GM19372 (cell line): ENCODE measurements around the gene SOWAHD.
A peak's percentile ranks its signal among the peaks of the same experiment; 100 is the strongest.
"Not testable (repeated sequence)": the region's sequence is repeated elsewhere in the genome, so short reads cannot be mapped to it uniquely, and the experiment has no call there.

Source experiments
- ATAC-seq: cut with Tn5 transposase; IDR thresholded peaks from one replicate; pipeline ENCODE4 v1.9.1; 2021; ENCODE audit warnings: mild to moderate bottlenecking, low read depth, moderate library complexity; ENCODE audit not compliant: unreplicated experiment

The SOWAHD gene

GRCh38 chrX:119757979-119758730 is at the start of gene SOWAHD:
TSS of gene SOWAHD (plus strand) at chrX:119758588. CDS start at chrX:119758668, 80 bp downstream.
- ATAC-seq, result no peak

GRCh38 chrX:119708936-119709335 is 49.5 kb upstream of the SOWAHD start:
- ATAC-seq, result no peak

- ATAC-seq, result no peak
Measured at GRCh38 chrX:119709630-119710029, 48.8 kb upstream of the SOWAHD start.

GRCh38 chrX:119721487-119721886 is 36.9 kb upstream of the SOWAHD start:
- no peak for ATAC-seq

- no peak for ATAC-seq
Measured at GRCh38 chrX:119721926-119722325, 36.5 kb upstream of the SOWAHD start.

- no peak for ATAC-seq
Measured at GRCh38 chrX:119726900-119727555, 31.4 kb upstream of the SOWAHD start.

- ATAC-seq, result no peak
Measured at GRCh38 chrX:119728487-119728886, 29.9 kb upstream of the SOWAHD start.

- ATAC-seq, result no peak
Measured at GRCh38 chrX:119729408-119730201, 28.8 kb upstream of the SOWAHD start.

GRCh38 chrX:119734897-119735339 is 23.5 kb upstream of the SOWAHD start:
- ATAC-seq, result no peak

- ATAC-seq, result no peak
Measured at GRCh38 chrX:119735467-119735866, 22.9 kb upstream of the SOWAHD start.

- no peak for ATAC-seq
Measured at GRCh38 chrX:119736206-119736764, 22.1 kb upstream of the SOWAHD start.

- no peak for ATAC-seq
Measured at GRCh38 chrX:119738742-119739141, 19.6 kb upstream of the SOWAHD start.

GRCh38 chrX:119745283-119745848 is 13.0 kb upstream of the SOWAHD start:
- ATAC-seq, result no peak

GRCh38 chrX:119750131-119750530 is 8.3 kb upstream of the SOWAHD start:
- not testable (repeated sequence) for ATAC-seq

- ATAC-seq, result not testable (repeated sequence)
Measured at GRCh38 chrX:119750751-119751150, 7.6 kb upstream of the SOWAHD start.

GRCh38 chrX:119753001-119753400 is 5.4 kb upstream of the SOWAHD start:
- ATAC-seq, result no peak

GRCh38 chrX:119753639-119754257 is 4.6 kb upstream of the SOWAHD start:
- no peak for ATAC-seq

- peak; percentile 55 for ATAC-seq
Measured at GRCh38 chrX:119755981-119756533, 2.3 kb upstream of the SOWAHD start.

GRCh38 chrX:119756926-119757635 is 1.3 kb upstream of the SOWAHD start:
- ATAC-seq, result no peak
